ENCODE results near the gene ZNF672. TPM values are rescaled to one million over a fixed set of nuclear protein-coding genes. Genes with fewer than 3 reads are reported as not detected.
A peak's percentile ranks its signal among the peaks of the same experiment; 100 is the strongest.

The ZNF672 gene
- total RNA-seq, 1 donor, result 15.2 TPM

DNA sequence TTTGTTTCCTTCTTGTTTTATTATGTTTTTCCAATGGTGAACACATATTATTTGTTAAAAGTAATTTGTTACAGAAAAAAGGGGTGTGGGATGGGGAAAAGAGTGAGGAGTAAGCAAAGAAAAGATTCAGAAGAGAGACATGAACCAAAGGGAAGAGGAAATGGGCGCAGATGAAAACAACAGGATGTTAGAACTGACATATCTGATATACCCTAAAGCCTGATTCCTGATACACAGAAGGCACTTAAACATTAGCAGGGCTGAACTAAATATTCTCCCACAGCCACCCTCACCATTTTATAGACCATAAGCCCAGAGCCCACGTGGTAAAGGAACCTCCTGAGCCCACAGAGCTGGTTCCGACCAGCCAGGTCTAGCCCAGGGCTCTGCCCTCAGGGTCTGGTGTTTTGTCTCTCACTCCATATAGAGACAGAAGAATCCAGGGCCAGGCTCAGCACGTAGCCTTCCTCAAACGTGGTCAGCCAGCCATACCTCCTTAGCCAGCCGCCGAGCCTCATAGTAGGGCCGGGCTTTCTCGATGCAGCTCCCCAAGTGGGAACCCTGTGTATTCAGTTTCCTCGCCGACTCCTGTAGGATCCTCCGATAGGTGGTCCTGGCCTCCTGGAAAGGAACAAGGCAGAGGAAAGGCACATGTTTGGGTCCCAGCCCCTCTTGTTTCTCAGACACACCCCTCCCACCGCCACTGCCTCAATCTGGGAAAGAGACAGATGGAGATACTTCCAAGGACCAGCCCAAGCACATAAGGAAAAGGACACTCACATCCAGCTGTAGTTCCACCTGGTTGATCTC lies 21.8 kb upstream of the ZNF672 start:
- H3K27ac ChIP-seq (ENCODE audit: low read depth, low read length), result no peak overlapping the region
- peak; percentile 62 for DNase-seq (ENCODE audit: insufficient read length, low spot score, missing footprints)
- peaks cover 17% of the 10 kb centered on the region for H4K20me1 ChIP-seq (ENCODE audit: insufficient read depth, low read length)
- peaks cover 60% of the 10 kb centered on the region for H3K36me3 ChIP-seq (ENCODE audit: insufficient read depth, low read length)
- no peaks in the 10 kb centered on the region for H3K27me3 ChIP-seq (ENCODE audit: insufficient read depth, low read length)
- no peak overlapping the region for H3K4me3 ChIP-seq (ENCODE audit: insufficient read depth, low read length)
- peaks cover 12% of the 10 kb centered on the region for H3K4me1 ChIP-seq (ENCODE audit: insufficient read depth, low read length)
- H2AFZ ChIP-seq (ENCODE audit: low read length), result no peak overlapping the region
- H3K79me2 ChIP-seq (ENCODE audit: insufficient read depth, low read length), result peaks cover 55% of the 10 kb centered on the region
- TF ChIP-seq, protein P1, sequence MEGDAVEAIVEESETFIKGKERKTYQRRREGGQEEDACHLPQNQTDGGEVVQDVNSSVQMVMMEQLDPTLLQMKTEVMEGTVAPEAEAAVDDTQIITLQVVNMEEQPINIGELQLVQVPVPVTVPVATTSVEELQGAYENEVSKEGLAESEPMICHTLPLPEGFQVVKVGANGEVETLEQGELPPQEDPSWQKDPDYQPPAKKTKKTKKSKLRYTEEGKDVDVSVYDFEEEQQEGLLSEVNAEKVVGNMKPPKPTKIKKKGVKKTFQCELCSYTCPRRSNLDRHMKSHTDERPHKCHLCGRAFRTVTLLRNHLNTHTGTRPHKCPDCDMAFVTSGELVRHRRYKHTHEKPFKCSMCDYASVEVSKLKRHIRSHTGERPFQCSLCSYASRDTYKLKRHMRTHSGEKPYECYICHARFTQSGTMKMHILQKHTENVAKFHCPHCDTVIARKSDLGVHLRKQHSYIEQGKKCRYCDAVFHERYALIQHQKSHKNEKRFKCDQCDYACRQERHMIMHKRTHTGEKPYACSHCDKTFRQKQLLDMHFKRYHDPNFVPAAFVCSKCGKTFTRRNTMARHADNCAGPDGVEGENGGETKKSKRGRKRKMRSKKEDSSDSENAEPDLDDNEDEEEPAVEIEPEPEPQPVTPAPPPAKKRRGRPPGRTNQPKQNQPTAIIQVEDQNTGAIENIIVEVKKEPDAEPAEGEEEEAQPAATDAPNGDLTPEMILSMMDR (IDR thresholded peaks at IDR 0.05; ENCODE audit: extremely low read depth, low read depth, low read length), result no peak
- no peaks in the 10 kb centered on the region for H3K9me3 ChIP-seq (ENCODE audit: low read depth, low read length)
- H3K4me2 ChIP-seq (ENCODE audit: insufficient read depth, low read length), result no peak overlapping the region

DNA sequence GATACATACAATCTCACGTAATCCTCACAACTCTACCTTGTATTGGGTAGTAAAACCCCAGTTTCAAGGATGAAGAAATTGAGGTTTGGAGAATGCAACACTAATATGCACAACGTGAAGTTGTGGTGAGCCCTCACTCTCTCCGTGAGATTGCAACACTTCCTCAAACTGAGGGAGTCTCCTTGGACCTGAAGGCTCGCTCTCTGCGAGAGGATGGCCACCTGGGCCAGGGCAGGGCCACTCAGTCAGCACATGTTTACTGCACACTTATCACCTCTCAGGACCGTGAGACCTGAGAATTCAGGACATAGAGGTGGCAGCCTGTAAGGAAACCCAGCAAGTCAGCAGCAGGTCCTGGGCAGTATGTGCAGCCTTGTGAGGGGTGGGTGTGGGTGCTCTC lies 21.0 kb upstream of the ZNF672 start:
- no peaks in the 10 kb centered on the region for H3K9me3 ChIP-seq (ENCODE audit: low read depth, low read length)
- H2AFZ ChIP-seq (ENCODE audit: low read length), result no peak overlapping the region
- no peaks in the 10 kb centered on the region for H3K27me3 ChIP-seq (ENCODE audit: insufficient read depth, low read length)
- H3K27ac ChIP-seq (ENCODE audit: low read depth, low read length), result no peak overlapping the region
- peaks cover 18% of the 10 kb centered on the region for H3K4me1 ChIP-seq (ENCODE audit: insufficient read depth, low read length)
- no peak overlapping the region for H3K4me2 ChIP-seq (ENCODE audit: insufficient read depth, low read length)
- peaks cover 63% of the 10 kb centered on the region for H3K79me2 ChIP-seq (ENCODE audit: insufficient read depth, low read length)
- H3K36me3 ChIP-seq (ENCODE audit: insufficient read depth, low read length), result peaks cover 65% of the 10 kb centered on the region
- H4K20me1 ChIP-seq (ENCODE audit: insufficient read depth, low read length), result peaks cover 21% of the 10 kb centered on the region
- H3K4me3 ChIP-seq (ENCODE audit: insufficient read depth, low read length), result no peak overlapping the region
- TF ChIP-seq, protein P1 (IDR thresholded peaks at IDR 0.05; ENCODE audit: extremely low read depth, low read depth, low read length), result no peak
- peak; percentile 46 for DNase-seq (ENCODE audit: insufficient read length, low spot score, missing footprints)

DNA sequence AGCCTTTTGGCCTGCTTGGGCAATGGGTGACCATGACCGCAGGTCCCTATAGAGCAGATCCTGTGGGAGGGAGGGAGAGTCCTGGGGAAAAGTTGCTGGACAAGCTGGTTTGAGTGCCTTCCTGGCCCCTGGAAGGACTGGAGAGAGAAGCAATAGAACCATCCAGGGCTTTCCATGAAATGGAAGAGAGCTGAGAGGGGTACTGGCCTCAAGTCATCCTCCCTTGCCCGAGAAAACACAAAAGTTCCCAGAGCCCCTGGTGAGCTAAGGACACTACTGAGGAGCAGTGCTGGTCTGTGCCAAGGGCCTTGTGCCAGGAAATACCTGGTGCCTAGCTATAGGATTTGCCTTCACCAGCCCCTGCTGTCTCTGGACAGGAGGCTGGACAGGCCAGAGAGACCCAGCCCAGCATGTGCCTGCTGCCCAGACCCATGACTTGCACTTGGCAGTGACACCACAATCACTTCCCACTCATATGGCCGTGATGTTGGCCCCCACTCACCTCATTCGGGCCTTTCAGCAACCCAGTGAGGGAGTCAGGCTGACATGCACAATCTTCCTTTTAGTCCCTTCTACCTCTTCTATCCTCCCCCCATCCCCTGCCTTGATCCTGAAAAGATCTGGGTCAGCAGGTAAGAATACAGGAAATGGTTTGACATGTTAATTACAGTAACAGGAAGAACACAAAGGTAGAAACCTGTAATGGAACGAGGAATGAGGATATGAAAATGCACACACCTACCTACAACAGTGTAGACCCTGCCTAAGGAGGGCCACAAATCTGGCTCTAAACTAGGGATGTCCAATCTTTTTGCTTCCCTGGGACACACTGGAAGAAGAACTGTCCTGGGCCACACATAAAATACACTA lies 19.3 kb upstream of the ZNF672 start:
- peak; percentile 67 for DNase-seq (ENCODE audit: insufficient read length, low spot score, missing footprints)
- Histone ChIP-seq H3K79me2 (ENCODE audit: insufficient read depth, low read length) (peaks cover 74% of the 10 kb centered on the region), H3K4me1 (ENCODE audit: insufficient read depth, low read length) (peaks cover 33% of the 10 kb centered on the region), H4K20me1 (ENCODE audit: insufficient read depth, low read length) (peaks cover 28% of the 10 kb centered on the region), H3K27ac (ENCODE audit: low read depth, low read length) (peak overlapping the region; percentile 19), H3K27me3 (ENCODE audit: insufficient read depth, low read length) (no peaks in the 10 kb centered on the region), H2AFZ (ENCODE audit: low read length) (no peak overlapping the region), H3K36me3 (ENCODE audit: insufficient read depth, low read length) (peaks cover 54% of the 10 kb centered on the region), H3K4me2 (ENCODE audit: insufficient read depth, low read length) (no peak overlapping the region), H3K4me3 (ENCODE audit: insufficient read depth, low read length) (no peak overlapping the region), H3K9me3 (ENCODE audit: low read depth, low read length) (no peaks in the 10 kb centered on the region)
- TF ChIP-seq, protein P1 (IDR thresholded peaks at IDR 0.05; ENCODE audit: extremely low read depth, low read depth, low read length), result no peak

All from osteoblast (primary cell).